Adrenal gland (tissue), 5 donors: ENCODE results near the gene ENAH.

ENCODE experiments used
- CTCF ChIP-seq, 6 experiments: fragments of 450-650 bp in 4 of 6; fragments of 200-600 bp in 2 of 6; sonication (generic) in 1 of 6; IDR thresholded peaks; 1 replicate in 5 of 6; 2 replicates in 1 of 6; pipeline versions ENCODE4 v1.5.1 to v1.8.0; 2016 to 2021; ENCODE audit warnings: antibody characterized with exemption in 6 of 6, mild to moderate bottlenecking in 2 of 6, moderate library complexity in 1 of 6
- POLR2A ChIP-seq, 2 donors: fragments of 450-650 bp; IDR thresholded peaks; one replicate each; pipeline ENCODE4 v1.6.1; 2017; ENCODE audit warnings: antibody characterized with exemption in 2 of 2, mild to moderate bottlenecking in 2 of 2, moderate library complexity in 1 of 2
- donor health status: DM: no; HTN: no; CAD: no.

DNA sequence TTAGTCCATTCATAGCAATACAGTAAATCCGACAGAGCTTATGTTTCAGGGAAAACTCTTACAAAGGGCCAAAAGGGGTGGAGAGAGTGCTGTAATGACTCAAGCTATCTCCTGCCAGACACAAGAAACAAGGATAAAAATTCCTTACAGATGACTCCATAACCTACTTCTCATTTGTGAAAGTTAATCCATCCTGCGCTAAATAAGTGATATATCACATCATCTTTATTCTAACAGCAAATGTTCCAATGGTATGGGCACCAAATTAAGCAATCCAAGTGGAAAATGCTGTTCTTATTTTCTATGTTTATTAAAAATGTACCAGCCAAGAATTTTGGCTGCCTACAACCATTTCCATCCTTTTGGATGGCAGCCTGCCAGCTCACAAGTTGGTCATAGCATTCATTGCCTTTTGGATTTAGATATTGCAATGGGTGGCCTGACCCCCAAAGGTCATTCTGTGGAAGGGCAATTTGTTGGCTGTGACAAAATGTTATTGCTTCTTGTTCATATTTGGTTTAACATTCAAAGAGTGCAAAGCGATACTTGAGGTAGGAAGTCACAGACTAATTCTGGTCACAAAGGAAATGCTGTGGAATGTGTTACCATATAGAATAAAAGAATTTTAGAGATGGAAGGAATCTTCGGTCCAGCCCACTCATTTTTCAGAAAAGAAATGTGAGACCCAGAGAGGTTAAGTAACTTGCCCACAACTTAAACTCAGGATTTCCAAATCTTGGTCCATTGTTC is 2.8 kb upstream of the ENAH start:
- peak in 2 of 6 experiments; percentile 13 to 15 for TF ChIP-seq CTCF (IDR thresholded peaks at IDR 0.05)
- no peak for TF ChIP-seq POLR2A (IDR thresholded peaks at IDR 0.05)
